Right lobe of liver (tissue), 6 donors: Measurements from ENCODE around the gene PGAM4. TPM values are rescaled to one million over a fixed set of nuclear protein-coding genes. Genes with fewer than 3 reads are reported as not detected.

Experiments
- ATAC-seq, 4 donors: fragments of 200-7000 bp; cut with Tn5 transposase; one replicate each; pipeline ENCODE4 v1.9.1; 2020; ENCODE audit warnings: mild to moderate bottlenecking in 4 of 4, moderate library complexity in 4 of 4
- DNase-seq, 3 donors: peaks; one replicate each; pipeline ENCODE4 v3.0.0-alpha.2; 2020
- H3K27ac ChIP-seq, 3 donors: fragments of 200-600 bp; one replicate each; pipeline ENCODE4 v1.8.0; 2022
- H3K27me3 ChIP-seq, 2 donors: fragments of 200-600 bp; one replicate each; pipeline ENCODE4 v1.8.0; 2022
- H3K36me3 ChIP-seq, 4 donors: fragments of 200-600 bp; sonication (generic) in 1 of 4; one replicate each; pipeline versions ENCODE4 v1.5.1 to v1.8.0; 2017 to 2022; ENCODE audit warnings: control low read depth in 1 of 4
- H3K4me1 ChIP-seq, 4 donors: fragments of 200-600 bp; sonication (generic) in 1 of 4; one replicate each; pipeline versions ENCODE4 v1.5.1 to v1.8.0; 2017 to 2022; ENCODE audit warnings: control low read depth in 1 of 4
- H3K4me3 ChIP-seq, 3 donors: fragments of 200-600 bp; one replicate each; pipeline ENCODE4 v1.8.0; 2022
- H3K9me3 ChIP-seq, 4 donors: fragments of 200-600 bp; sonication (generic) in 1 of 4; one replicate each; pipeline versions ENCODE4 v1.5.1 to v1.8.0; 2017 to 2022; ENCODE audit warnings: control low read depth in 1 of 4
- CTCF ChIP-seq, 4 donors: fragments of 200-600 bp in 3 of 4; fragments of 450-650 bp in 1 of 4; IDR thresholded peaks; one replicate each; pipeline versions ENCODE4 v1.5.1 to v1.8.0; 2016 to 2022; ENCODE audit warnings: antibody characterized with exemption in 4 of 4, mild to moderate bottlenecking in 2 of 4
- POLR2A ChIP-seq: fragments of 450-650 bp; IDR thresholded peaks from one replicate; pipeline ENCODE4 v1.6.1; 2017; ENCODE audit warnings: antibody characterized with exemption, mild to moderate bottlenecking
- WGBS: methylation state at CpG from one replicate; pipeline ENCODE4 v1.1.6; 2018; ENCODE audit warnings: low coverage, low lambda C conversion rate; ENCODE audit not compliant: insufficient coverage; ENCODE audit errors: missing lambda C conversion rate; 5-methylcytosine and 5-hydroxymethylcytosine counted together
- intact Hi-C, 2 donors: fragments of 100-400 bp; cut with DNase I; formaldehyde crosslinking; loops; one replicate each; pipeline versions ENCODE4 v1.11.2 to v1.14.1; 2022
- total RNA-seq, 6 experiments: library from RNA; depleted of rRNA in 2 of 6; stranded (reverse); fragments of >200 nt in 2 of 6; fragmentation: NEBNext Ultra II Directional in 3 of 6; extraction: Animal tissue kit (Norgen Biotek cat#: 25700) in 3 of 6; gene quantifications; one replicate each; pipeline versions ENCODE4 v1.1.0 to v1.2.4, GENCODE V29; 2016 to 2023
- donor health status: DM: no; HTN: yes; CAD: no.
- donor health status: DM: no; HTN: no; CAD: no.
- donor health status: DM: no; HTN: no; CAD: no.
- donor health status: DM: no; HTN: yes; CAD: no.
- donor health status: DM: no; HTN: yes; CAD: no.

PGAM4 gene
- total RNA-seq, 6 experiments from 2014 or later: not detected

- TF ChIP-seq POLR2A (no peak), CTCF (IDR thresholded peaks at IDR 0.05) (no peak)
- ATAC-seq (no peak), DNase-seq (no peak)
- no peak overlapping the region for H3K27ac ChIP-seq
- no peaks in the 10 kb centered on the region for H3K4me1 ChIP-seq
- no peaks in the 10 kb centered on the region for H3K9me3 ChIP-seq
- H3K36me3 ChIP-seq: no peaks in the 10 kb centered on the region
- 57% methylated on average over 2 of the region's 2 CpGs for WGBS
- intact Hi-C loops: no loop called here
- H3K4me3 ChIP-seq: no peak overlapping the region
- no peaks in the 10 kb centered on the region for H3K27me3 ChIP-seq
Measured at GRCh38 chrX:77961063-77961462, 8.4 kb downstream of the PGAM4 start.

GRCh38 chrX:77960567-77960966 lies 8.9 kb downstream of the PGAM4 start:
- peaks cover 0 to 2% of the 10 kb centered on the region in 2 donors for H3K27me3 ChIP-seq
- no peak for ATAC-seq
- TF ChIP-seq CTCF (IDR thresholded peaks at IDR 0.05) (no peak), POLR2A (no peak)
- H3K36me3 ChIP-seq: no peaks in the 10 kb centered on the region
- H3K4me3 ChIP-seq: no peak overlapping the region
- no peaks in the 10 kb centered on the region for H3K9me3 ChIP-seq
- H3K27ac ChIP-seq: no peak overlapping the region
- intact Hi-C loops: no loop called here
- WGBS: 37% methylated on average over 1 of the region's 1 CpG
- DNase-seq: no peak
- H3K4me1 ChIP-seq: no peaks in the 10 kb centered on the region

GRCh38 chrX:77953708-77954107 lies 15.7 kb downstream of the PGAM4 start:
- intact Hi-C loops: no loop called here
- WGBS: 29% methylated on average over 1 of the region's 1 CpG
- peak in 3 of 4 donors; percentile 27 to 40 (median 38) for ATAC-seq
- DNase-seq: no peak
- Histone ChIP-seq H3K27ac (no peak overlapping the region), H3K36me3 (no peaks in the 10 kb centered on the region), H3K4me3 (no peak overlapping the region), H3K4me1 (no peaks in the 10 kb centered on the region), H3K27me3 (peaks cover 0 to 3% of the 10 kb centered on the region in 2 donors), H3K9me3 (no peaks in the 10 kb centered on the region)
- TF ChIP-seq CTCF (IDR thresholded peaks at IDR 0.05) (no peak), POLR2A (no peak)

- no peak overlapping the region for H3K4me3 ChIP-seq
- no peaks in the 10 kb centered on the region for H3K9me3 ChIP-seq
- no peak for TF ChIP-seq CTCF (IDR thresholded peaks at IDR 0.05)
- TF ChIP-seq POLR2A: no peak
- H3K27me3 ChIP-seq: peaks cover 0 to 3% of the 10 kb centered on the region in 2 donors
- no peaks in the 10 kb centered on the region for H3K36me3 ChIP-seq
- no peak for DNase-seq
- H3K27ac ChIP-seq: no peak overlapping the region
- WGBS: 26% methylated on average over 1 of the region's 1 CpG
- intact Hi-C loops: no loop called here
- no peak for ATAC-seq
- H3K4me1 ChIP-seq: no peaks in the 10 kb centered on the region
Measured at GRCh38 chrX:77953302-77953701, 16.1 kb downstream of the PGAM4 start.

GRCh38 chrX:77952173-77952572 lies 17.3 kb downstream of the PGAM4 start:
- Histone ChIP-seq H3K36me3 (no peaks in the 10 kb centered on the region), H3K27ac (no peak overlapping the region), H3K4me1 (no peaks in the 10 kb centered on the region), H3K27me3 (peaks cover 0 to 3% of the 10 kb centered on the region in 2 donors), H3K9me3 (no peaks in the 10 kb centered on the region), H3K4me3 (no peak overlapping the region)
- no peak for TF ChIP-seq CTCF (IDR thresholded peaks at IDR 0.05)
- no peak for TF ChIP-seq POLR2A
- intact Hi-C loops: no loop called here
- DNase-seq (no peak), ATAC-seq (no peak)
- WGBS: 50% methylated on average over 1 of the region's 1 CpG
